ENCODE data around the gene ZBTB5. TPM values are rescaled to one million over a fixed set of nuclear protein-coding genes. Genes with fewer than 3 reads are reported as not detected.

ZBTB5 gene
- total and polyA plus RNA-seq, 9 of the 15 experiments (the other 6 are each of a cell fraction or from before 2014, with no cell fraction given): 2.3 to 43.2 (median 15.5) TPM

- TF ChIP-seq ZBTB40 (IDR thresholded peaks at IDR 0.05) (0 out of 2 replicates have a peak, but pooled peaks have one; percentile 27), ZBTB40 (CRISPR knock-in tag; IDR thresholded peaks at IDR 0.05) (no peak), EGR1 (conservative IDR thresholded peaks at IDR 0.05) (0 out of 2 replicates have a peak, but pooled peaks have one; percentile 17), NFYB (IDR thresholded peaks at IDR 0.05; ENCODE audit: extremely low read depth, insufficient read length) (no peak), CREB3L1 (IDR thresholded peaks at IDR 0.05; ENCODE audit: borderline replicate concordance, low read depth) (peak; percentile 44; the same call in 1 of the 2 replicates), UBTF (IDR thresholded peaks at IDR 0.05; ENCODE audit: borderline replicate concordance in 1 of 2, low read depth in 2 of 2, low read length in 2 of 2) (no peak), ZNF584 (CRISPR knock-in tag; IDR thresholded peaks at IDR 0.05; ENCODE audit: low read depth) (no peak), RFX1 (IDR thresholded peaks at IDR 0.05) (no peak), ILK (tag; IDR thresholded peaks at IDR 0.05; ENCODE audit: borderline replicate concordance, low read depth) (no peak), SUPT5H (IDR thresholded peaks at IDR 0.05) (peak; percentile 77), ZKSCAN3 (CRISPR knock-in tag; IDR thresholded peaks at IDR 0.05) (no peak), ADNP (tag; IDR thresholded peaks at IDR 0.05) (no peak), TGIF2 (CRISPR knock-in tag; IDR thresholded peaks at IDR 0.05) (no peak), CBX8 (IDR thresholded peaks at IDR 0.05; ENCODE audit: borderline replicate concordance, extremely low read depth, low read depth, low read length, poor library complexity, severe bottlenecking) (no peak)
These were observed 613 bp downstream of the ZBTB5 start (continued) for GRCh38 chr9:37464426-37465248.

Data from K562 (cell line).